GM18873 (cell line): Measurements from ENCODE around the gene DHTKD1.

Experiments
- ATAC-seq: cut with Tn5 transposase; IDR thresholded peaks from one replicate; pipeline ENCODE4 v1.9.1; 2021; ENCODE audit warnings: mild to moderate bottlenecking, moderate library complexity, moderate number of reproducible peaks; ENCODE audit not compliant: unreplicated experiment, low FRiP score

The DHTKD1 gene

GRCh38 chr10:12068449-12069269 is at the start of gene DHTKD1:
TSS of gene DHTKD1 (plus strand) at chr10:12068954. CDS start at chr10:12069034, 80 bp downstream.
- ATAC-seq, result peak; percentile 96

- no peak for ATAC-seq
Measured at GRCh38 chr10:12019283-12019971, 49.3 kb upstream of the DHTKD1 start.

- ATAC-seq, result no peak
Measured at GRCh38 chr10:12020574-12020973, 48.2 kb upstream of the DHTKD1 start.

- ATAC-seq, result no peak
Measured at GRCh38 chr10:12022580-12023257, 46.0 kb upstream of the DHTKD1 start.

- no peak for ATAC-seq
Measured at GRCh38 chr10:12025591-12025990, 43.2 kb upstream of the DHTKD1 start.

GRCh38 chr10:12027539-12027938 is 41.2 kb upstream of the DHTKD1 start:
- peak; percentile 94 for ATAC-seq

GRCh38 chr10:12031404-12031803 is 37.4 kb upstream of the DHTKD1 start:
- ATAC-seq, result no peak

- no peak for ATAC-seq
Measured at GRCh38 chr10:12036073-12036655, 32.6 kb upstream of the DHTKD1 start.

GRCh38 chr10:12041766-12042408 is 26.9 kb upstream of the DHTKD1 start:
- no peak for ATAC-seq

- no peak for ATAC-seq
Measured at GRCh38 chr10:12042409-12042796, 26.4 kb upstream of the DHTKD1 start.

- peak; percentile 45 for ATAC-seq
Measured at GRCh38 chr10:12042797-12043651, 25.7 kb upstream of the DHTKD1 start, which contains the start of gene UPF2. TSS of gene UPF2 (minus strand) at chr10:12042809. CDS start at chr10:12035423, 7,386 bp downstream.

GRCh38 chr10:12045596-12045995 is 23.2 kb upstream of the DHTKD1 start:
- no peak for ATAC-seq

- ATAC-seq, result no peak
Measured at GRCh38 chr10:12048547-12048946, 20.2 kb upstream of the DHTKD1 start.

GRCh38 chr10:12050528-12050927 is 18.2 kb upstream of the DHTKD1 start:
- ATAC-seq, result no peak

GRCh38 chr10:12051241-12051640 is 17.5 kb upstream of the DHTKD1 start:
- ATAC-seq, result no peak

- ATAC-seq, result no peak
Measured at GRCh38 chr10:12055732-12056131, 13.0 kb upstream of the DHTKD1 start.

GRCh38 chr10:12056748-12057147 is 12.0 kb upstream of the DHTKD1 start:
- ATAC-seq, result no peak

- no peak for ATAC-seq
Measured at GRCh38 chr10:12061124-12061523, 7.6 kb upstream of the DHTKD1 start.

GRCh38 chr10:12062754-12063482 is 5.8 kb upstream of the DHTKD1 start:
- no peak for ATAC-seq
